ENCODE results near the gene AXIN2.

The AXIN2 gene

GRCh38 chr17:65583921-65584603 lies 22.6 kb upstream of the AXIN2 start:
- peak in 48 of 58 donors; percentile 3 to 76 (median 40) for DNase-seq

GRCh38 chr17:65576939-65577338 lies 15.5 kb upstream of the AXIN2 start:
- DNase-seq, result no peak

GRCh38 chr17:65573282-65573602 lies 11.8 kb upstream of the AXIN2 start:
- DNase-seq, result no peak

- DNase-seq, result no peak
Measured at GRCh38 chr17:65572581-65573281, 11.3 kb upstream of the AXIN2 start.

GRCh38 chr17:65572186-65572580 lies 10.7 kb upstream of the AXIN2 start:
- no peak for DNase-seq

GRCh38 chr17:65568918-65569317 lies 7.5 kb upstream of the AXIN2 start:
- DNase-seq, result no peak

GRCh38 chr17:65567566-65567965 lies 6.1 kb upstream of the AXIN2 start:
- no peak for DNase-seq

- DNase-seq, result no peak
Measured at GRCh38 chr17:65565559-65565958, 4.1 kb upstream of the AXIN2 start.

- DNase-seq, result peak in 26 of 58 donors; percentile 8 to 75 (median 31)
Measured at GRCh38 chr17:65564793-65565192, 3.3 kb upstream of the AXIN2 start.

GRCh38 chr17:65562206-65562531 lies 721 bp upstream of the AXIN2 start:
- no peak for DNase-seq

- peak in 55 of 58 donors; percentile 21 to 82 (median 65) for DNase-seq
Measured at GRCh38 chr17:65560628-65561451, 608 bp downstream of the AXIN2 start.

GRCh38 chr17:65559804-65560627 lies 1.4 kb downstream of the AXIN2 start:
- DNase-seq, result peak in 26 of 58 donors; percentile 13 to 63 (median 35)

GRCh38 chr17:65559461-65559803 lies 2.0 kb downstream of the AXIN2 start:
- no peak for DNase-seq

GRCh38 chr17:65558683-65559460 lies 2.6 kb downstream of the AXIN2 start:
- DNase-seq, result peak in 1 of 58 donors; percentile 15

GRCh38 chr17:65558311-65558682 lies 3.2 kb downstream of the AXIN2 start:
- no peak for DNase-seq

GRCh38 chr17:65557349-65558310 lies 3.8 kb downstream of the AXIN2 start:
- DNase-seq, result peak in 2 of 58 donors; percentile 11 to 39

- no peak for DNase-seq
Measured at GRCh38 chr17:65556910-65557348, 4.5 kb downstream of the AXIN2 start.

GRCh38 chr17:65556014-65556909 lies 5.2 kb downstream of the AXIN2 start:
- DNase-seq, result peak in 54 of 58 donors; percentile 20 to 89 (median 56)

All from anterior cingulate cortex (tissue), 58 donors.